Memory B cell (primary cell): ENCODE data around the gene CHAC1.
A peak's percentile ranks its signal among the peaks of the same experiment; 100 is the strongest.

Experiments used
- ATAC-seq: fragments of 150-1000 bp; cut with Tn5 transposase; 2 replicates; pipeline ENCODE4 v1.10.0; 2021; ENCODE audit warnings: low read depth, mild to moderate bottlenecking, moderate library complexity
- DNase-seq, 2 donors: peaks; one replicate each; pipeline ENCODE4 v3.0.0; 2022; ENCODE audit warnings: low spot score in 2 of 2
- H3K27ac Mint-ChIP-seq: one replicate; pipeline ENCODE4 v1.8.0; 2022; ENCODE audit warnings: mild to moderate bottlenecking, moderate library complexity, mixed read lengths
- H3K27me3 Mint-ChIP-seq: one replicate; pipeline ENCODE4 v1.8.0; 2022; ENCODE audit warnings: mixed read lengths
- H3K36me3 Mint-ChIP-seq: one replicate; pipeline ENCODE4 v1.8.0; 2022; ENCODE audit warnings: mild to moderate bottlenecking, mixed read lengths
- H3K4me1 Mint-ChIP-seq: one replicate; pipeline ENCODE4 v1.8.0; 2022; ENCODE audit warnings: mixed read lengths
- H3K4me3 Mint-ChIP-seq: one replicate; pipeline ENCODE4 v1.8.0; 2022; ENCODE audit warnings: mild to moderate bottlenecking, moderate library complexity, mixed read lengths
- H3K9me3 Mint-ChIP-seq: one replicate; pipeline ENCODE4 v1.8.0; 2022; ENCODE audit warnings: mixed read lengths

CHAC1 gene

GRCh38 chr15:40988156-40988555, 34.9 kb downstream of the CHAC1 start:
- Mint-ChIP-seq H3K27me3 (no peaks in the 10 kb centered on the region), H3K27ac (no peak overlapping the region), H3K4me1 (no peaks in the 10 kb centered on the region), H3K9me3 (no peaks in the 10 kb centered on the region), H3K4me3 (no peak overlapping the region), H3K36me3 (peaks cover 48% of the 10 kb centered on the region)
- ATAC-seq (no peak), DNase-seq (no peak)

GRCh38 chr15:40990080-40990479, 36.8 kb downstream of the CHAC1 start:
- ATAC-seq = no peak
- no peaks in the 10 kb centered on the region for H3K9me3 Mint-ChIP-seq
- H3K27me3 Mint-ChIP-seq = no peaks in the 10 kb centered on the region
- H3K4me1 Mint-ChIP-seq = no peaks in the 10 kb centered on the region
- H3K36me3 Mint-ChIP-seq = peaks cover 48% of the 10 kb centered on the region
- peak overlapping the region; percentile 43 for H3K27ac Mint-ChIP-seq
- DNase-seq = no peak
- no peak overlapping the region for H3K4me3 Mint-ChIP-seq

- H3K4me1 Mint-ChIP-seq = no peaks in the 10 kb centered on the region
- H3K36me3 Mint-ChIP-seq = peaks cover 51% of the 10 kb centered on the region
- no peak overlapping the region for H3K4me3 Mint-ChIP-seq
- no peaks in the 10 kb centered on the region for H3K27me3 Mint-ChIP-seq
- DNase-seq = no peak
- no peak for ATAC-seq
- H3K27ac Mint-ChIP-seq = no peak overlapping the region
- H3K9me3 Mint-ChIP-seq = no peaks in the 10 kb centered on the region
Observed at GRCh38 chr15:40990789-40991188, 37.5 kb downstream of the CHAC1 start.

GRCh38 chr15:40991355-40991754, 38.1 kb downstream of the CHAC1 start:
- ATAC-seq = no peak

GRCh38 chr15:40992241-40992741, 39.0 kb downstream of the CHAC1 start:
- Mint-ChIP-seq H3K9me3 (no peaks in the 10 kb centered on the region), H3K4me3 (no peak overlapping the region), H3K27ac (no peak overlapping the region), H3K36me3 (peaks cover 46% of the 10 kb centered on the region), H3K4me1 (no peaks in the 10 kb centered on the region), H3K27me3 (no peaks in the 10 kb centered on the region)
- DNase-seq = no peak
- no peak for ATAC-seq

More at GRCh38 chr15:40991355-40991754, 38.1 kb downstream of the CHAC1 start:
- no peak for DNase-seq
- Mint-ChIP-seq H3K4me1 (no peaks in the 10 kb centered on the region), H3K4me3 (no peak overlapping the region), H3K27me3 (no peaks in the 10 kb centered on the region), H3K9me3 (no peaks in the 10 kb centered on the region), H3K27ac (no peak overlapping the region), H3K36me3 (peaks cover 51% of the 10 kb centered on the region)

GRCh38 chr15:40992825-40993224, 39.6 kb downstream of the CHAC1 start:
- Mint-ChIP-seq H3K4me3 (no peak overlapping the region), H3K9me3 (no peaks in the 10 kb centered on the region), H3K36me3 (peaks cover 43% of the 10 kb centered on the region), H3K27ac (no peak overlapping the region), H3K27me3 (no peaks in the 10 kb centered on the region), H3K4me1 (no peaks in the 10 kb centered on the region)
- DNase-seq = no peak
- no peak for ATAC-seq

- Mint-ChIP-seq H3K9me3 (no peaks in the 10 kb centered on the region), H3K4me1 (no peaks in the 10 kb centered on the region), H3K36me3 (peaks cover 33% of the 10 kb centered on the region), H3K27ac (no peak overlapping the region), H3K27me3 (no peaks in the 10 kb centered on the region), H3K4me3 (no peak overlapping the region)
- ATAC-seq = no peak
- DNase-seq = no peak
Observed at GRCh38 chr15:40995656-40996055, 42.4 kb downstream of the CHAC1 start.

- Mint-ChIP-seq H3K27ac (no peak overlapping the region), H3K9me3 (no peaks in the 10 kb centered on the region), H3K27me3 (no peaks in the 10 kb centered on the region), H3K4me1 (no peaks in the 10 kb centered on the region), H3K4me3 (no peak overlapping the region), H3K36me3 (peaks cover 27% of the 10 kb centered on the region)
- DNase-seq (no peak), ATAC-seq (no peak)
Observed at GRCh38 chr15:40999190-40999589, 45.9 kb downstream of the CHAC1 start.

- H3K27ac Mint-ChIP-seq = peak overlapping the region; percentile 14
- no peaks in the 10 kb centered on the region for H3K4me1 Mint-ChIP-seq
- ATAC-seq (no peak), DNase-seq (no peak)
- no peaks in the 10 kb centered on the region for H3K27me3 Mint-ChIP-seq
- H3K9me3 Mint-ChIP-seq = no peaks in the 10 kb centered on the region
- no peak overlapping the region for H3K4me3 Mint-ChIP-seq
- peaks cover 23% of the 10 kb centered on the region for H3K36me3 Mint-ChIP-seq
Observed at GRCh38 chr15:41001524-41002214, 48.4 kb downstream of the CHAC1 start.

- Mint-ChIP-seq H3K4me3 (no peak overlapping the region), H3K27ac (no peak overlapping the region)
Observed at GRCh38 chr15:41004490-41004889, 51.2 kb downstream of the CHAC1 start.

More at GRCh38 chr15:41004490-41004889, 51.2 kb downstream of the CHAC1 start:
- ATAC-seq = no peak
- Mint-ChIP-seq H3K4me1 (no peaks in the 10 kb centered on the region), H3K27me3 (no peaks in the 10 kb centered on the region), H3K9me3 (no peaks in the 10 kb centered on the region), H3K36me3 (peaks cover 25% of the 10 kb centered on the region)
- DNase-seq = no peak
